Astrocyte (in vitro differentiated cells and primary cell): ENCODE data around the gene LCN2. TPM values are rescaled to one million over a fixed set of nuclear protein-coding genes. Genes with fewer than 3 reads are reported as not detected.

ENCODE experiments used
- DNase-seq: peaks from one replicate; pipeline ENCODE4 v3.0.0-alpha.2; 2010; ENCODE audit warnings: low read depth
- FAIRE-seq: peaks from 2 replicates; lab custom pipeline; 2011; peaks lifted over from hg19 to GRCh38; lab: Jason Lieb, UNC
- H2AFZ ChIP-seq: 2 replicates; pipeline ENCODE4 v1.6.0; 2012; ENCODE audit warnings: low read depth, low read length, inconsistent platforms
- H3K27ac ChIP-seq: 2 replicates; pipeline ENCODE4 v1.5.1; 2011; ENCODE audit warnings: low read depth, low read length, inconsistent platforms
- H3K27me3 ChIP-seq: 2 replicates; pipeline ENCODE4 v1.6.0; 2011; ENCODE audit warnings: low read length, inconsistent platforms; ENCODE audit not compliant: insufficient read depth
- H3K36me3 ChIP-seq: 2 replicates; pipeline ENCODE4 v1.5.1; 2011; ENCODE audit warnings: low read length, inconsistent platforms; ENCODE audit not compliant: insufficient read depth
- H3K4me1 ChIP-seq: 2 replicates; pipeline ENCODE4 v1.5.1; 2011; ENCODE audit warnings: low read length, inconsistent platforms; ENCODE audit not compliant: insufficient read depth
- H3K4me2 ChIP-seq: 2 replicates; pipeline ENCODE4 v1.6.0; 2012; ENCODE audit warnings: low read length, inconsistent platforms
- H3K4me3 ChIP-seq: 2 replicates; pipeline ENCODE4 v1.5.1; 2011; ENCODE audit warnings: low read depth, mild to moderate bottlenecking, low read length, inconsistent platforms; ENCODE audit not compliant: insufficient read depth
- H3K79me2 ChIP-seq: 2 replicates; pipeline ENCODE4 v1.6.0; 2012; ENCODE audit warnings: mild to moderate bottlenecking, low read length, inconsistent platforms; ENCODE audit not compliant: insufficient read depth
- H3K9ac ChIP-seq: 2 replicates; pipeline ENCODE4 v1.6.0; 2012; ENCODE audit warnings: mild to moderate bottlenecking, low read length, inconsistent platforms
- H3K9me3 ChIP-seq: 2 replicates; pipeline ENCODE4 v1.5.1; 2012; ENCODE audit warnings: low read depth, mild to moderate bottlenecking, low read length, inconsistent platforms; ENCODE audit not compliant: insufficient read depth
- H4K20me1 ChIP-seq: 2 replicates; pipeline ENCODE4 v1.6.0; 2012; ENCODE audit warnings: low read length, inconsistent platforms; ENCODE audit not compliant: insufficient read depth
- H3K27ac Mint-ChIP-seq: one replicate; pipeline ENCODE4 v1.8.0; 2021; ENCODE audit warnings: mild to moderate bottlenecking, mixed read lengths; ENCODE audit not compliant: unreplicated experiment
- H3K27me3 Mint-ChIP-seq: one replicate; pipeline ENCODE4 v1.8.0; 2021; ENCODE audit warnings: low read depth, mixed read lengths; ENCODE audit not compliant: unreplicated experiment
- H3K36me3 Mint-ChIP-seq: one replicate; pipeline ENCODE4 v1.8.0; 2021; ENCODE audit warnings: low read depth, mixed read lengths; ENCODE audit not compliant: unreplicated experiment
- H3K4me1 Mint-ChIP-seq: one replicate; pipeline ENCODE4 v1.8.0; 2021; ENCODE audit warnings: low read depth, mixed read lengths; ENCODE audit not compliant: unreplicated experiment
- H3K4me3 Mint-ChIP-seq: one replicate; pipeline ENCODE4 v1.8.0; 2021; ENCODE audit warnings: mild to moderate bottlenecking, moderate library complexity, mixed read lengths; ENCODE audit not compliant: unreplicated experiment
- H3K9me3 Mint-ChIP-seq: one replicate; pipeline ENCODE4 v1.8.0; 2021; ENCODE audit warnings: mild to moderate bottlenecking, mixed read lengths; ENCODE audit not compliant: unreplicated experiment
- CTCF ChIP-seq: IDR thresholded peaks from 2 replicates; pipeline ENCODE4 v1.5.1; 2011; ENCODE audit warnings: low read depth, mild to moderate bottlenecking, inconsistent platforms, low read length, moderate library complexity; ENCODE audit not compliant: insufficient read depth
- EZH2 ChIP-seq: IDR thresholded peaks from 2 replicates; pipeline ENCODE4 v1.6.1; 2012; ENCODE audit warnings: mild to moderate bottlenecking, low read length, inconsistent platforms; ENCODE audit not compliant: insufficient read depth
- total RNA-seq: library from RNA; stranded (reverse); gene quantifications from 2 replicates; pipeline ENCODE4 v1.2.1, GENCODE V29; 2021

LCN2 gene
- total RNA-seq, 1 donor from 2014 or later = not detected

GRCh38 chr9:128114326-128115186 lies 34.7 kb upstream of the LCN2 start:
- Histone ChIP-seq H3K4me2 (no peak overlapping the region), H3K27me3 (no peaks in the 10 kb centered on the region), H3K79me2 (no peaks in the 10 kb centered on the region), H3K4me1 (peaks cover 3% of the 10 kb centered on the region), H3K27ac (no peak overlapping the region), H3K36me3 (peaks cover 2% of the 10 kb centered on the region), H3K9ac (no peak overlapping the region), H3K4me3 (no peak overlapping the region), H3K9me3 (no peaks in the 10 kb centered on the region), H2AFZ (no peak overlapping the region), H4K20me1 (peaks cover 4% of the 10 kb centered on the region)
- DNase-seq = no peak
- TF ChIP-seq CTCF (no peak), EZH2 (no peak)
- FAIRE-seq = no peak
- Mint-ChIP-seq H3K27me3 (no peaks in the 10 kb centered on the region), H3K9me3 (no peaks in the 10 kb centered on the region), H3K27ac (no peak overlapping the region), H3K36me3 (peaks cover 13% of the 10 kb centered on the region), H3K4me1 (peaks cover 2% of the 10 kb centered on the region), H3K4me3 (no peak overlapping the region)

GRCh38 chr9:128115187-128116103 lies 33.8 kb upstream of the LCN2 start:
- Histone ChIP-seq H3K4me3 (no peak overlapping the region), H3K9me3 (no peaks in the 10 kb centered on the region), H3K4me1 (peaks cover 3% of the 10 kb centered on the region), H3K4me2 (no peak overlapping the region), H3K27me3 (no peaks in the 10 kb centered on the region), H4K20me1 (peaks cover 4% of the 10 kb centered on the region), H2AFZ (no peak overlapping the region), H3K27ac (no peak overlapping the region), H3K9ac (no peak overlapping the region), H3K79me2 (no peaks in the 10 kb centered on the region), H3K36me3 (no peaks in the 10 kb centered on the region)
- peak overlapping the region; percentile 41 for H3K27ac Mint-ChIP-seq
- H3K4me1 Mint-ChIP-seq = peaks cover 2% of the 10 kb centered on the region
- DNase-seq (no peak), FAIRE-seq (no peak)
- TF ChIP-seq EZH2 (no peak), CTCF (no peak)
- H3K9me3 Mint-ChIP-seq = no peaks in the 10 kb centered on the region
- H3K27me3 Mint-ChIP-seq = no peaks in the 10 kb centered on the region
- H3K4me3 Mint-ChIP-seq = no peak overlapping the region
- peaks cover 13% of the 10 kb centered on the region for H3K36me3 Mint-ChIP-seq
